ENCODE results near the gene PACSIN2.

GRCh38 chr22:42942351-42942750, 72.6 kb downstream of the PACSIN2 start:
- TF ChIP-seq CTCF (IDR thresholded peaks at IDR 0.05; ENCODE audit: insufficient read depth, low read depth, low read length) (no peak), EZH2 (IDR thresholded peaks at IDR 0.05; ENCODE audit: insufficient read depth, low read length) (no peak)

Data from astrocyte (in vitro differentiated cells and primary cell).